Stimulated activated CD4-positive, alpha-beta T cell treated with anti-CD3 and anti-CD28 coated beads, Interleukin-4, amount 100 ng/mL, for 4 hours (primary cell): ENCODE results near the gene STXBP5.

Experiments used
- DNase-seq, 2 experiments: peaks; one replicate each; pipeline ENCODE4 v3.0.0-alpha.2; 2020

Gene STXBP5

DNA sequence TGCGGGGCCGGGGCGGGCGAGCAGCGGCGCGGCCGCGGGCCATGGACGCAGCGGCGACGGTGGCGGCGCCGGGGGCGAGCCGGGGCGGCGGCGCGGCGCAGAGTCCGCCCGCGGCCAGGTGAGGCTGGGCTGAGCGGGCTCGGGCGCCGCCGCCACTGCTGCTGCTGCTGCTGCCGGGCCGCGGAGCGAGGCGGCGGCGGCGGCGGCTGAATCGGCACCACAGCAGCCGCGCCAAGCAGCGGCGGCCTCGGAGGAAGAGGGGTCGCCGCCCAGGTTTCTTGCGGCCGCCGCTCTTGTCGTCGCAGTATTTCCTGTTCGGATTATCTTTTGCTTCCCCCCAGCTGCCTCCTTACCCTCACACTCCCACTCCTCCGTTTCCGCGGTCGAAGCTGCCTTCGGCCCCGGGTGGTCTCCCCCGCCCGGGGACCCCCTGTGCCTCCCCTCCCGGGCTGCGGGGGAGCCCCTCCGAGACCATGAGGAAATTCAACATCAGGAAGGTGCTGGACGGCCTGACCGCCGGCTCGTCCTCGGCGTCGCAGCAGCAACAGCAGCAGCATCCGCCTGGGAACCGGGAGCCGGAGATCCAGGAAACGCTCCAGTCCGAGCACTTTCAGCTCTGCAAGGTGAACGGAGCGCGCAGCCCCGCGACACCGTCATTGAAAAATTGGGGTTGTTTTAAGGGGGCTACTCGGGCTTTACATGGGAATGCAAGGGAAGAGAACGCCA is at the start of gene STXBP5:
TSS of gene STXBP5 (plus strand) at position 358 of the 726 bp plus-strand sequence. CDS start at position 474, 116 bp downstream.
- DNase-seq: peak; percentile 4 to 29

GRCh38 chr6:147154454-147154853 is 49.8 kb upstream of the STXBP5 start:
- no peak for DNase-seq

DNA sequence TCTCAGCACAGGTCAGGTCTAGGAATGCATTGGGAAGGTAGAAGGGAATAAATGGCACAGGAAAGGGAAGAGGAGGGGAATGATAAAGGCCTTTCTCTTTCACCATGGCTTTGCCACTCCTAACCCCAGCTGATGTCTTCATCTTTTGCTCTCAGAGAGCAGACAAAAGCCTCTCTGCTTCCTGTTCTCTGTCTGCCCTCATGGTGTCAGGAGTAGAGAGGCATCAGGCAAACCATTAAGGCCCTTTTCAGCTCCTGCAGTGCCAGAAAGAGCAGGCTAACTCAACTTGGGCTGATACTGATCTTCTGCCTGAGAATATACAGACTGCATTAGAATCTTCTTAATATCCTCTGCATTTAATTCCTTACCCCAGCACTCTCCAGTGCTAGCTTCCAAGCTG is 48.0 kb upstream of the STXBP5 start:
- no peak for DNase-seq

DNA sequence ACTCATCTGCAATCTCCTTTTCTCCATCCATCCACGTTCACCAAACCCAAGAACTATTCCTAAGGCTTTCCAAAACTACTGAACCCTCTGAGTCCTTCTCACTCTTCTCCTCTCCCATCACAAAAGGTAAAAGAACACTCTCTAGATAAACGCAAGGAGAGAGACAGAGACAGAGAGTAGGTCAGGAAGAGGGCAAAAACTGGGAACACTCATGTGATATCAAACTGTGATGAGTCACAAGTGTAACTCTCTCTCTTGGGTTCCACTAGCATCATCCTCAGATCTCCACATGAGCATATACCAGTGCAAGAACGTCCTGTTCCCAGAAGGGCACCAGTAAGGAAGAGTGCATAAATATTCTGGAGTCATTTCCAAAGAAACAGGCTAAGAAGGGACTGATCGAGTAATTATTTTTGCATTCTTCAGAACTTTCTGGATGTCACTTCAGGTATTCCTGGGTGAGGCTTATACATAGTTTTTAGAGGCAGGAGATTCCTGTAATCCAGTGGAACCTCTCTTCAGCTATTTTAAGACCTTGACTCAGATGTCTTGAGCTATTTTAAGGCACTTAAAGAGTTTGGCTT is 47.3 kb upstream of the STXBP5 start:
- no peak for DNase-seq

DNA sequence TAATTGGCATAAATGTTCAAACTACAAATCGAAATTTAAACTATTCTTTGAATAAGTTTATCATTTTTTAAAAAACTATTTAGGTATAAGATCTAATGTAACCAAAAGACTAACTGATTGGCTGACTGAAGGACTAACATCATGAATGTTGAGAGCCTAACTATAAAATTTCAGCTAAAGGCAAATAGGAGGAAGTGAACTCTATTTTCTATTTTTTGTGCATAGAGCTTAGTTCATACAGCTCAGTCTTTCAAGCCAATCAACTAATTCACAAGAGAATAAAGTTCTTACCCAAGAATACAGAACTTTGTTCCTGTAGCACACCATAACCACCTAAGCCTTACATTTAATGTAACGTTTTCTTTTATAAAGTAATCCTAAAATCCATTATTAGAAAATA is 46.3 kb upstream of the STXBP5 start:
- no peak for DNase-seq

DNA sequence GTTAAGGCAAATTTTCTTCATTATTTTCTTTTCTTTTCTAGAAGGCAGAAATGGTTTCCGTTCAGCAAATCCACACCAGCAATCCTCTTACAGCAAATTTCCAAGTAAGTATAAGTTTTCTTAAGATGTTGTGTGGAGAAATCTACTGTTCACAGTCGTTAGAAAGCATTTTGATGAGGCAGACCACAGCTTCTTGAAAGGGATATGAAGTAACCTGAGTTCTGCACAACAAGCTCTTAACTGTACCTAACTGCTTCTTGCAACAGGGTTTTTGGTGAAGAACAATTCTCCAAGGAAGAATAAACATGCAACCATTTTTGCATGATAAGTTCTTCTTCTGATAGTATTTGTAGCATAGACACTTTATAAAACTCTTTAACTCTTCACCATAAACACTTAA is 45.3 kb upstream of the STXBP5 start:
- no peak for DNase-seq

DNA sequence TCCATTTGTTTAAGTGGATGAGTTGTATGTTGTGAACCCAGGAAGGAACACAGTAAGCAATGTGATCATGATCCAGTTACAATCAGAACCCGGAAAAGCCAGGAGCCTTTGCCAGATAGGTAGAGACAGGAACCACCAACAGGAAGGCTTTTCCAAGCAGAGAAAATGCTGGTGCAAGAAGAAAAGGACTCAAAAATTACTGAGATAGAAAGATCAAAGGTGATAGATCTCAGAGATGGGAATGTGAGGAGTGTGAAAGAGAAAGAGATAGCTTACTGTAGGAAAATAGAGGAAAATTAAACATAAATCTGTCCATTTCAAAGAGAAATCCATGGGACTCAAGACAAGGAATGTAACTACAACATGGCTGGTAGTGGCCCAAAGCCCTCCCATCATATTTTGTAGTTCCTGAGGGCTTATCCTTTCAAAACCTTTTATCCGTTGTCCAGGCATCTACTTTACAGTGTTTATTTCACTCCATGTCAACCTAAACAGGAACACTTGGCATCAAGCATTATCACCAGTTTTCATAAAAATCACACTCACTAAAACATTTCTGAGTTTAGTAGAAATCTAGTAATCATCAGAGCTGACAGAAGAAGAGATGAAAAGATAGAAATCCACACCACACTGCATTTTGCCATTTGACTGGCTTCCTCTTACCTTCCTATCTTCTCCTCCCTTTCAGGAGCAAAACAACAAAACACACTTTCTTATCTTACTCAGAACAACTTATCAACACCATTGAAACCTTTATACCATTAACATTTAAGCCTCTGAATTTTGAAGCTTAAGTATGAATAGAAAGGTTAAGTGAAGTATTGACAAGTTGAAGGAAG is 44.5 kb upstream of the STXBP5 start:
- no peak for DNase-seq

DNA sequence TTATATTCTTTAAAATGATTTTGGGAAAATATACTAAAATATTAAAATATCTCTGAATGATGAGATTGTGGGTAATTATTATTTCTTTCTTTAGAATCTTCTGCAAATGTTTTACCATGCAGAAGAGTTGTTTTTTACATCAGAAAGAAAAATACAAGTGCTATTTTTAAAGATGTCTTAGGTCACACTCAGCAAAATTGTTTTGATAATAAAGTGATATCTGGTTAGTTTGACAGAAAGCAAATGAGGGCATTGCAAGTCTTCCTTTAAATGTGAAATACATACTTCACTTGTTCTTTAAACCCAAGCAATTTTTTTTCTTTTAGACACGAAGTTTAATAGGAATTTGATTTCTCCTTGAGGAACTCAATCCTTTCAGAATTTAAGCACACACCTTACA is 43.6 kb upstream of the STXBP5 start:
- no peak for DNase-seq

GRCh38 chr6:147161253-147161973 is 42.8 kb upstream of the STXBP5 start:
- DNase-seq: no peak

GRCh38 chr6:147161974-147162495 is 42.2 kb upstream of the STXBP5 start:
- DNase-seq: no peak

DNA sequence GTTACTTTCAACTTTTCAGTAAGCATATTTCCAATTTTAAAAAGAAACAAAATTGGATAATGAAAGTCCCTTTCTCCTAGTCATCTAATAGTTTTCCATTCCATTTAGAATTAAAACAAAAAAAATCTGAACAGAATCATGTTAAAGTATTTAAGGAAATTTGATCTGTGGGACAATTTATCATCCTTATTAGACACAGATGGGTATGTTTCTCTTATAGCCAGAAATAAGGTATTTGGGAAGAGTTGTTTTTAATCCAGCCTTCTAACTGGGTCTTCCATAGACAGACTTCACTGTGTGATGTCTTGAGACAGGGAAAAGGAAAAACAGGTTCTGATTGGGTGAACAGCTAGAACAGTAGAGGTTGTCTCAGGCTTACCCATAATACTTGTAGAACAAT is 39.5 kb upstream of the STXBP5 start:
- no peak for DNase-seq

DNA sequence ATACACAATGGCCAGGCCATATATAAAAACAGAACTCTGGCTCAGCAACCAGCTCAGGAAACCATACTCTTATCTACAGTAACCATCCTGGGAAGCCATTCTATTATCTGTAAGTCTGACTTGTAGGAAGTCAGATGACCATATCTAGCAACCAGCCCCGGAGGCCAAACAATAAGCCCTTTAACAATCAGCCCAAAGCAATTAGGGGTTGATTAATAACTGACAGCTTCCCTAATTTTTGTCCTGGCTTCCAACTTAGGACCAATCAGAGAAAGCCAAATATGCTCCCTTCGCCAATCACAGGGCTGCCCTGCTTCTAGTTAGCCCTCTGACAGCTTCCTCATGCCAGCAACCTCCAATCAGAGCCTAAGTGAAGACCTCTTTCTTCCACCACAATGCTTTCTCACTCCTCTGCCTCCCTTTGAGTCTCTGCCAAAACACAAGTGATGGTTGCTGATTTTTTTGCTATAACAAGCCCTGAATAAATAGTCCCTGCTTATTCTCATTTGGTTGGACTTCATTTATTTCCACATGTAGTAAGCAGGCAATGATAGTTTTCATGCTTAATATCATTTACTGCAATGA is 37.8 kb upstream of the STXBP5 start:
- no peak for DNase-seq

- DNase-seq: no peak
These were observed 37.2 kb upstream of the STXBP5 start for GRCh38 chr6:147166992-147167391.

GRCh38 chr6:147167576-147168461 is 36.4 kb upstream of the STXBP5 start:
- no peak for DNase-seq

GRCh38 chr6:147169529-147169928 is 34.7 kb upstream of the STXBP5 start:
- DNase-seq: no peak

- DNase-seq: no peak
These were observed 33.9 kb upstream of the STXBP5 start for GRCh38 chr6:147170269-147170668.

DNA sequence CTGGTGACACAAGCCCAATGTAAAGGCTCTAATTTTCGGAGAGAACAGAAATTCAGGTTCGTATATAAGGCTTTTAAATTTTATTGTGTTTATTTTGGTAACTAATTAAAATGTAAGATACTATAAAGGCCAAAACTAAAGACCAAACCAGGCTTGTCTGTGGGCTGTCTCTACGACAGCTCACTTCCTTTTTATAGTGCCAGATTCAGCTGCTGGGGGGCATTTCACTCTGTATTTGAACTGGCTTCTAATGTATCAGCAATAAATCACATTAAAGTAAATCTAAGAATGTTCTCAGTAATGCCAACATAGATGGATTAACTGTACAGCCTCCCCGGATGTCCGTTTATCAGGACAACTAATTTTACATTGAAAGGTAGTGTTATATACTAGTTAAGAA is 31.1 kb upstream of the STXBP5 start:
- no peak for DNase-seq

GRCh38 chr6:147173675-147174308 is 30.4 kb upstream of the STXBP5 start:
- no peak for DNase-seq

DNA sequence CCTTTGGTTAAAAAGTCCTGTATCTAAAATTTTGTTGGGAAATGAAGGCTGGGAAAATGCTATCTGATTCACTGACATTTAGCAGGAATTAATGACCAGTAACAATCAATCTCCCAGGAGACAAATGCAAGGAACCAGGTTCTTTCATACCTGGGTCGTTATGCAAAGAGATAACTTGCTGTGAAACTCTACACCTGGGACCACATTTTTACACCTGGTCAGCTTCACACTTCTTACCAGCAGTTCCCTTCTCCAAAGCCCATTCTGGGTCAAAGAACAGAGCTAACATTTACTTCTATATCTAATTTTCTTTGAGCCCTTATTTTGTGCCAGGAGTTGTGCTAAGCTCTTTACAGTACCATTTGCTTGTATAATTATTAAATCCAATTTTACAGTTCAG is 27.4 kb upstream of the STXBP5 start:
- no peak for DNase-seq

DNA sequence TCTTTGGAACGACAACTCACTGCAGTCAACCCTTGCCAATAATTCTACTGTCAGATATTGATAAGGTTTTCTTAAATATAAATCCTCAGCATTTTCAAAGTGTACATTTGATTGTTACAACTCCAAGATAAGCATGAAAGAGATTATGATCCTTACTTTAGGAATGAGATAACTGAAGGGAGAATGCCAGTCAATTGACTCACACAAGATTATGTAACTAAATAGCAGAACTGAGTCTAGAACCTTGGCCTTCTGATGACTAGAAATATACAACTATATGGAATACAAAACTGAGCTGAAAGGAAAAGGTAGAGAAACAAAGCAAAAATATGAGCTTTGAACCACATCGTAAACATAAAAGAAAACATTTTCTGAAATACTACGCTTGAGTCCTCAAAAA is 26.9 kb upstream of the STXBP5 start:
- no peak for DNase-seq

- DNase-seq: no peak
These were observed 25.9 kb upstream of the STXBP5 start for GRCh38 chr6:147178355-147178754.
